Endothelial cell of umbilical vein (primary cell): ENCODE measurements around the gene COL1A1. TPM values are rescaled to one million over a fixed set of nuclear protein-coding genes. Genes with fewer than 3 reads are reported as not detected.

Experiments
- BruUV-seq: library from RNA; stranded (reverse); fragments of 400-500 nt; replicated peaks from 2 replicates; lab custom pipeline; 2021; lab: Mats Ljungman, UMichigan
- CTCF ChIA-PET: fragments of 300-600, 350-600 bp; sonication (Branson Sonifier 250); formaldehyde crosslinking; loops from one replicate; lab custom pipeline; 2021; ENCODE audit warnings: antibody characterized with exemption, inconsistent platforms; lab: Charles Lee
- POLR2A ChIA-PET: fragments of 300-600, 350-600 bp; sonication (Branson Sonifier 250); formaldehyde crosslinking; loops from one replicate; lab custom pipeline; 2021; ENCODE audit warnings: antibody characterized with exemption, inconsistent platforms; lab: Charles Lee
- DNase-seq: peaks from one replicate; pipeline ENCODE4 v3.0.0-alpha.2; 2011; ENCODE audit warnings: low read depth, low spot score
- FAIRE-seq: peaks from 2 replicates; lab custom pipeline; 2011; peaks lifted over from hg19 to GRCh38; lab: Jason Lieb, UNC
- H2AFZ ChIP-seq: 2 replicates; pipeline ENCODE4 v1.6.0; 2012; ENCODE audit warnings: low read depth, low read length, control low read depth, inconsistent platforms
- H3K27ac ChIP-seq: 2 replicates; pipeline ENCODE4 v1.5.1; 2011; ENCODE audit warnings: low read depth, mild to moderate bottlenecking, control low read depth, low read length, moderate library complexity; ENCODE audit not compliant: insufficient read depth
- H3K27me3 ChIP-seq, 2 experiments: 2 replicates each; pipeline versions ENCODE4 v1.6.0 to v1.6.1; 2011; ENCODE audit warnings: low read length in 2 of 2, mixed read lengths in 1 of 2; ENCODE audit not compliant: control insufficient read depth in 2 of 2, insufficient read depth in 2 of 2
- H3K36me3 ChIP-seq, 2 experiments: 2 replicates in 1 of 2; 3 replicates in 1 of 2; pipeline ENCODE4 v1.5.1; 2011; ENCODE audit warnings: low read length in 2 of 2, mild to moderate bottlenecking in 1 of 2, moderate library complexity in 1 of 2; ENCODE audit not compliant: control insufficient read depth in 2 of 2, insufficient read depth in 2 of 2; ENCODE audit errors: extremely low read depth in 1 of 2
- H3K4me1 ChIP-seq: 3 replicates; pipeline ENCODE4 v1.5.1; 2011; ENCODE audit warnings: mild to moderate bottlenecking, low read length; ENCODE audit not compliant: control insufficient read depth, insufficient read depth; ENCODE audit errors: extremely low read depth
- H3K4me2 ChIP-seq: 2 replicates; pipeline ENCODE4 v1.6.1; 2011; ENCODE audit warnings: low read length, control low read depth, mixed read lengths; ENCODE audit not compliant: insufficient read depth
- H3K4me3 ChIP-seq, 3 experiments: fragments of 200-600 bp in 1 of 3; sonication (generic), shearing (Covaris generic) in 1 of 3; replicated peaks in 1 of 3; 2 replicates each; pipeline ENCODE4 v1.5.1; 2011 to 2016; ENCODE audit warnings: control low read depth in 3 of 3, low read length in 3 of 3, mild to moderate bottlenecking in 2 of 3, inconsistent platforms in 1 of 3, low read depth in 1 of 3, moderate library complexity in 1 of 3; ENCODE audit not compliant: insufficient read depth in 1 of 3
- H3K79me2 ChIP-seq: 2 replicates; pipeline ENCODE4 v1.6.0; 2012; ENCODE audit warnings: low read length, inconsistent platforms; ENCODE audit not compliant: control insufficient read depth, insufficient read depth
- H3K9ac ChIP-seq: replicated peaks from 2 replicates; pipeline ENCODE3; 2011; ENCODE audit warnings: low read length, control low read depth; ENCODE audit not compliant: insufficient read depth; ENCODE audit errors: extremely low read depth
- H3K9me1 ChIP-seq: replicated peaks from 3 replicates; pipeline ENCODE4 v1.6.0; 2011; ENCODE audit warnings: mild to moderate bottlenecking, low read length; ENCODE audit not compliant: control insufficient read depth, insufficient read depth; ENCODE audit errors: extremely low read depth
- H3K9me3 ChIP-seq: replicated peaks from 2 replicates; pipeline ENCODE4 v1.5.1; 2012; ENCODE audit warnings: low read length, inconsistent platforms; ENCODE audit not compliant: control insufficient read depth, insufficient read depth
- H4K20me1 ChIP-seq: replicated peaks from 2 replicates; pipeline ENCODE3; 2011; ENCODE audit warnings: mild to moderate bottlenecking, low read length; ENCODE audit not compliant: control insufficient read depth, insufficient read depth; ENCODE audit errors: extremely low read depth
- CTCF ChIP-seq, 2 donors: IDR thresholded peaks; 1 replicate in 1 of 2; 2 replicates in 1 of 2; pipeline ENCODE4 v1.5.1; 2011; ENCODE audit warnings: low read length in 2 of 2, mild to moderate bottlenecking in 2 of 2, moderate library complexity in 2 of 2, control low read depth in 1 of 2, inconsistent platforms in 1 of 2, low read depth in 1 of 2; ENCODE audit not compliant: insufficient read depth in 1 of 2; ENCODE audit errors: extremely low read depth in 1 of 2
- EZH2 ChIP-seq: IDR thresholded peaks from 2 replicates; pipeline ENCODE4 v1.6.1; 2012; ENCODE audit warnings: borderline replicate concordance, low read depth, mild to moderate bottlenecking, moderate library complexity, low read length, inconsistent platforms; ENCODE audit not compliant: severe bottlenecking
- FOS ChIP-seq: IDR thresholded peaks from 2 replicates; pipeline ENCODE4 v1.6.1; 2011; ENCODE audit warnings: mild to moderate bottlenecking, low read length, moderate library complexity, borderline replicate concordance; ENCODE audit not compliant: insufficient read depth
- GATA2 ChIP-seq: IDR thresholded peaks from 2 replicates; pipeline ENCODE4 v1.7.0; 2011; ENCODE audit warnings: low read depth, mild to moderate bottlenecking, moderate library complexity, mixed read lengths, low read length; ENCODE audit not compliant: insufficient read length, insufficient read depth
- JUN ChIP-seq: IDR thresholded peaks from 2 replicates; pipeline ENCODE4 v1.6.1; 2011; ENCODE audit warnings: borderline replicate concordance, low read depth; ENCODE audit not compliant: insufficient read length, insufficient read depth
- MAX ChIP-seq: IDR thresholded peaks from 2 replicates; pipeline ENCODE4 v1.6.1; 2011; ENCODE audit not compliant: insufficient read depth, insufficient read length
- MYC ChIP-seq: IDR thresholded peaks from one replicate; pipeline ENCODE4 v1.6.1; 2011; ENCODE audit warnings: mild to moderate bottlenecking, low read depth, low read length
- POLR2A ChIP-seq: IDR thresholded peaks from 2 replicates; pipeline ENCODE4 v1.6.1; 2012; ENCODE audit warnings: low read depth, mild to moderate bottlenecking, control low read depth, low read length
- POLR2AphosphoS5 ChIP-seq: IDR thresholded peaks from 2 replicates; pipeline ENCODE4 v1.6.1; 2012; ENCODE audit warnings: low read depth, mild to moderate bottlenecking, control low read depth, low read length, moderate library complexity; ENCODE audit not compliant: insufficient read depth
- dilution Hi-C: fragments of 300-500 bp; cut with MboI; formaldehyde crosslinking; loops from one replicate; pipeline ENCODE4 v1.15.0; 2019; ENCODE audit warnings: low sequenced_read_pairs; ENCODE audit not compliant: extremely low pct_ligation_motif_present
- intact Hi-C: fragments of 100-400 bp; cut with micrococcal nuclease; formaldehyde crosslinking; loops from one replicate; pipeline ENCODE4 v1.10.0; 2022
- polyA plus RNA-seq, 4 experiments: library from polyadenylated mRNA; depleted of rRNA in 3 of 4; stranded (reverse) in 3 of 4; unstranded in 1 of 4; fragments of >200 nt; gene quantifications; 2 replicates each; pipeline versions ENCODE4 v1.2.1 to v1.2.3, GENCODE V29; 2011 to 2012; ENCODE audit warnings: missing spikeins in 1 of 4
- total RNA-seq: library from RNA; stranded (reverse); gene quantifications from 2 replicates; pipeline ENCODE4 v1.2.3, GENCODE V29; 2021

Gene COL1A1
- total and polyA plus RNA-seq, 2 donors (not counting 3 experiments of a cell fraction or from before 2014, with no cell fraction given), result 0.07 TPM

- no peaks in the 10 kb centered on the region for H3K27me3 ChIP-seq
- DNase-seq, result no peak
- FAIRE-seq, result no peak
- H3K4me1 ChIP-seq, result peaks cover 3% of the 10 kb centered on the region
- intact Hi-C loops (no loop called here), dilution Hi-C loops (no loop called here)
- no peak overlapping the region for H3K4me2 ChIP-seq
- TF ChIP-seq EZH2, result no peak
- no peak for TF ChIP-seq MYC
- TF ChIP-seq JUN, result no peak
- TF ChIP-seq POLR2A, result no peak
- no peak for TF ChIP-seq FOS
- TF ChIP-seq CTCF (IDR thresholded peaks at IDR 0.05; ENCODE audit: extremely low read depth in 1 of 2, insufficient read depth in 1 of 2, low read depth in 1 of 2, low read length in 2 of 2), result no peak
- no peak for TF ChIP-seq POLR2AphosphoS5
- no peak for TF ChIP-seq MAX
- no peak for TF ChIP-seq GATA2
- H3K4me3 ChIP-seq, result no peak overlapping the region
- BruUV-seq, result no TSS peak
- no peaks in the 10 kb centered on the region for H3K36me3 ChIP-seq
- H3K9ac ChIP-seq, result no peak overlapping the region
- no peaks in the 10 kb centered on the region for H3K79me2 ChIP-seq
- H3K9me3 ChIP-seq, result no peaks in the 10 kb centered on the region
- POLR2A ChIA-PET, result no interaction called here
- H3K9me1 ChIP-seq, result no peaks in the 10 kb centered on the region
- no peak overlapping the region for H3K27ac ChIP-seq
- CTCF ChIA-PET, result interaction anchor here (0.6 to 1.3 kb wide), 2 partner anchors 9 to 14 kb away, joined by 3 read pairs; no protein-coding TSS in a partner anchor
- H2AFZ ChIP-seq, result no peak overlapping the region
- H4K20me1 ChIP-seq, result no peaks in the 10 kb centered on the region
These were observed 17.9 kb downstream of the COL1A1 start for GRCh38 chr17:50183421-50183994.
